GM18907 (cell line): Measurements from ENCODE around the gene IPP.
"Not testable (repeated sequence)": the region's sequence is repeated elsewhere in the genome, so short reads cannot be mapped to it uniquely, and the experiment has no call there.

ENCODE experiments used
- ATAC-seq: cut with Tn5 transposase; IDR thresholded peaks from one replicate; pipeline ENCODE4 v1.9.1; 2021; ENCODE audit warnings: mild to moderate bottlenecking, moderate library complexity; ENCODE audit not compliant: unreplicated experiment

Gene IPP

DNA sequence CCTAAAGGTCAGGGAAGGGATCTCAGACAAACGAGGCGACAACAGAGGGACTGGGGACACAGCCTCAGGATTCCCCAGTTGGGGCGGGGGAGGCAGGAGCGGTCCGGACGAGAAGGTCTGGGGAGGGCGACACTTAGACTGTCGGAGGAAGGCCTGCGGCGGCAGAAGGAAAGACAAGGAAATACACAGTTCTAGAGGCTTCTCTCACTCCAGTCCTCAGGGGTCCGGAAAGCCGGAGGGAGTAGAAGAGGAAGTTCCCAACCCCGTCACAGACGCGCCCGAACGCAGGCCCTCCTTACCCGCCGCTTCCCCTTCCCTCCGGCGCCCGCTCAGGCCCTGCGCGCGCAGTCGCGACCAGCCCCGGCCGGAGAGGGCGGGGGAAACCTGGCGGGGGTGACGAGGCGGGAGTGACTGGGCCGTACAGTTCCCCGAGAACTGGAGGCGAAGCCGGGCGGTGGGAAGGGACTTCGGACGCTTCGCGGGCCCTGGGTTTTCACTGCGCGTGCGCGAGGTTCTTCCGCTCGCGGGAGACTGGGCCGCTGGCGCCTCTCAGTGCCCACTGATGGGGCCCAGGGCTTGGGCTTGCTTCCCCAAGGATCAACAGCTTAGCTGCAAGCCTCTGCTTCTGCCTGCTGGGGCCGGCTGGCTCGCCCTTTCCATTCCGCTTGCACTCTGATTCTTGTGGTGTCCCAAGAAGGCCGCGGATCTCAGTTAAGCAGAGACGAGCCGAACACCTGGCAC is at the start of gene IPP:
IPP (minus strand) TSS at position 356 of the 741 bp plus-strand sequence. CDS start 4,242 bp downstream, outside the sequence.
- ATAC-seq = peak; percentile 90

DNA sequence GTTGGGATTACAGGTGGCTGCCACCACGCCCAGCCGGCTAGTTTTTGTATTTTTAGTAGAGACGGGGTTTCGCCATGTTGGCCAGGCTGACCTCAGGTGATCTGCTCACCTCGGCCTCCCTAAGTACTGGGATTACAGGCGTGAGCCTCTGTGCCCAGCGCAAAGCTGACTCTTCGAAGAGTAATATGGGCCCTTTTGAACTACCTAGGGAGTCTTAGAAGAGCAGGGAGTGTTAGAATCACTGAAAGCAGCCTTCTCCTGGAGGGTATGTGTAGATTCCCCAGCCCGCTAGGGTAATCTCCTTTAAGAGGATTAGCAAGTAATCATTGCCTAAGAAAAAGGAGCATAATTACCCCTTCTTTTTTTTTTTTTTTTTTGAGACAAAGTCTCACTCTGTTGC is 46.5 kb upstream of the IPP start:
- ATAC-seq = no peak

DNA sequence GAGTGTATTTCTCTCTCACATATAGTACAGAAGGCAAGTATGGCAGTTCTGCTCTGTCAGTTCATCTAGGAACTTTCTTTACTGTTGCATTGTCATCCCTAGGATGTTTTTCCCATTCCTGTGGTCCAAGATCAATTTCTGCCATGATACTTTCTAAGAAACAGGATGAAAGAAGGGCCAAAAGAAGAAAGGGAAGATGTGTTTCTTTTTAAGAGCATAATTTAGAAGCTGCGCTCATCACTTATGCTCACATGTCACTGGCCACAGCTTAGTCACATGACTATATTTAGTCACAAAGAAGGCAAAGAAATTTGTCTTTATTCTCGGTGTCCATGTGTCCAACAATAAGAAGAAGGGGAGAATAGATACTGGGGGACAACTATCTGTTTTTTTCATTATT is 45.9 kb upstream of the IPP start:
- no peak for ATAC-seq

DNA sequence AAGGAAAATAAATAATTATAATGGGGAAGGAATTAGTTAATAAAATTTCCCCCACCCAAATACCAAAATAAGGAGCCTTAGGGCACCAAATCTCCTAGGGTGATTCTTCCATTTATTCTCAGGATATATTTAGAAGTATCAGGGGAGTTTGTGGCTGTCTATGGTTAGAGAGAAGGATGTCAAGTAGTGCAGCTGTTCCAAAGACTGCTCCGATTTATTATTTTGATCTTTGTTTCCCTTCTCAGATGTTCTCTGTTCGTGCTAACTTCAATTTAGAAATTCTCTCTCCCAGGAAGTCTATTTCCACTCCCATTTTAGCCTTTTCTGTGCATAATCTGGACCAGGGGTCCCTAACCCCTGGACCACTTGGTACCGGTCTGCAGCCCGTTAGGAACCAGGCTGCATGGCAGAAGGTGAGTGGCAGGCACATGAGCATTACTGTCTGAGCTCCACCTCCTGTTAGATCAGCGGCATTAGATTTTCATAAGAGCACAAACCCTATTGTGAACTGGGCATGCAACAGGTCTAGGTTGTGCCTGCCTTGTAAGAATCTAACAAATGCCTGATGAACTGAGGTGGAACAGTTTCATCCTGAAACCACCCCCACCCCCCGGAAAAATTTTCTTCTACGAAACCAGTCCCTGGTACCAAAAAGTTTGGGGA is 43.6 kb upstream of the IPP start:
- ATAC-seq = no peak

GRCh38 chr1:45792744-45793143 is 42.3 kb upstream of the IPP start:
- no peak for ATAC-seq

DNA sequence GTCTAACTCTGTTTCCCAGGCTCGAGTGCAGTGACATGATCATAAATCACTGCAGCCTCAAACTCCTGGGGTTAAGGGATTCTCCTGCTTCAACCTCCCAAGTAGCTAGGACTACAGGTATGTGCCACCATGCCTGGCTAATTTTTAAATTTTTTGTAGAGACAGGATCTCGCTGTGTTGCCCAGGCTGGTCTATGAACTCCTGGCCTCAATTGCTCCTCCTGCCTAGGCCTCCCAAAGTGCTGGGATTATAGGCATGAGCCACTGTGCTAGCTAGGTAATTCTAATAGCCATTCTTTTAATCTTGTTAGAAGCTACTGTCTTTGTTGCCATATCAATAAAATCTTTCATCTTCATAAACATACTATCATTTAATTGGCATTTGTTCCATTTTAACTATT is 39.1 kb upstream of the IPP start:
- ATAC-seq = no peak

- no peak for ATAC-seq
These were observed 37.5 kb upstream of the IPP start for GRCh38 chr1:45787905-45788304.

- ATAC-seq = no peak
These were observed 35.1 kb upstream of the IPP start for GRCh38 chr1:45785583-45785982.

DNA sequence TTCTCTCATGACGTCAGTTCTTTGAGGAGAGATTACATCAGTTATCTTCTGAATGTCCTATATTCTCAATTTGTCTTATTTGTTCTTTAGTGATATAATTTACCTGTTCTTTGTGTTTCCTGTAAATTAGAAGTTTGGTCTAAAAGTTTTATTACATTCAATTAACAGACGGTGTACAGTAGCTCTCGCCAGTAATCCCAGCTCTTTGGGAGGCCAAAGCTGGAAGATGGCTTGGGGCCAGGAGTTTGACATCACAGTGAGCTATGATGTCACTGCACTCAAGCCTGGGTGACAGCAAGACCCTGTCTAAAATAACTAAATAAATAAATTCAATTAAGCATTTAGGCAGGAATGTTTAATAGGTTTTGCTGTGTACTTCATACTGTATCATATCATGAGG is 25.3 kb upstream of the IPP start:
- ATAC-seq = no peak

GRCh38 chr1:45772971-45773370 is 22.5 kb upstream of the IPP start:
- ATAC-seq = no peak

DNA sequence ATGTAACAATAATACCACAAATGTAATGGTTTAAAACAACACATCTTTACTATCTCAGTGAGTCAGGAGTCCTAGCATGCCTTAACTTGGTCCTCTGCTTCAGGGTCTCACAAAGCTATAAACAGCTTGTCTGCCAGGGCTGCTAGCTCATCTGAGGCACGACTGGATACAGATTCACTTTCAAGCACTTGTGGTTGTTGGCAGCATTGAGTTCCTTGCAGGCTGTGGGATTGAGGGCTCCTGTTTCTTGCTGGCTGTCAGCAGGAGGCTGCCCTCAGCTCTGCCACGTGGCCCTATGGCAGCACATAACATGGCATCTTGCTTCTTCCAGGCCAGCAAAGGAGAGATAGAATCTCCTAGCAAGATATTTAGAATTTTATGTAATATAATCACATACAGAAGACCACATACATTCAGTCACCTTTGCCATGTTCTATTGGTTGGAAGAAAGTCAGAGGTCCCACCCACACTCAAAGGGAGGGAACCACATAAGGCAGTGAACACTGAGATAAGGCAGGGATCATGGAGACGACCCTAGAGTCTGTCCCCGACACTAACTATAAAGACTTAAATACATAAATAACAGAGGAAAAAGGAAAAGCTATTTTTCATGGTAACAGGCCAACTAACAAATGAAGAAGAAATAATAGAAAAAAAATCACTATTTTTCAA is 18.9 kb upstream of the IPP start:
- no peak for ATAC-seq

- ATAC-seq = no peak
These were observed 16.6 kb upstream of the IPP start for GRCh38 chr1:45767035-45767434.

DNA sequence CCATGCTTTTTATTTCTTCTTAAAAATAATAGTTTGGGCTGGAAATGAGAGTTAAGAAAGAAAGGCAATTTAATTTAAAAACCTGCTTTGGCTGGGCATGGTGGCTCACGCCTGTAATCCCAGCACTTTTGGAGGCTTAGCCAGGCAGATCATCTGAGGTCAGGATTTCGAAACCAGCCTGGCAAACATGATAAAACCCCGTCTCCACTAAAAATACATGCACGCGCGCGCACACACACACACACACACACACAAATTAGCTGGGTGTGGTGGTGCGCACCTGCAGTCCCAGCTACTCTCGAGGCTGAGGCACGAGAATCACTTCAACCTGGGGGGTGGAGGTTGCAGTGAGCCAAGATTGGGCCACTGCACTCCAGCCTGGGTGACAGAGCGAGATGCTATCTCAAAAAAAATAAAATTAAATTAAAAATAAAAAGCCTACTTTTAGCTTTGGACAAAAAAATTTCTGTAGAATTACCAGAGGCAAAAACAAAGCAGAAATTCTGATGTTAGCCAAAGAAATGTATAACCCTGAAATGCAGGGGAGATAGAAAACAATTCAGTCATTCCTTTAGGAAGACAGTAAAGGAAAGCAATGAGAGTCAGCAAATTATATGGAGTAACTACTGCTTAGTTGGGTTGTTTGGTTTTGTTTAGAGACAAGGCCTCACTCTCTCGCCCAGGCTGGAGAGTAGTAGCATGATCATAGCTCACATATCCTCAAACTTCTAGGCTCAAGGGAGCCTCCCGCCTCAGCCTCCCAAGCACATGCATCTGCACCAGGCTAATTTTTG is 15.7 kb upstream of the IPP start:
- ATAC-seq = no peak

GRCh38 chr1:45762291-45762690 is 11.8 kb upstream of the IPP start:
- no peak for ATAC-seq

GRCh38 chr1:45755697-45756096 is 5.2 kb upstream of the IPP start:
- no peak for ATAC-seq

GRCh38 chr1:45753248-45754037 is 3.0 kb upstream of the IPP start:
- ATAC-seq = no peak

GRCh38 chr1:45752441-45753052 is 2.1 kb upstream of the IPP start:
- ATAC-seq = no peak

DNA sequence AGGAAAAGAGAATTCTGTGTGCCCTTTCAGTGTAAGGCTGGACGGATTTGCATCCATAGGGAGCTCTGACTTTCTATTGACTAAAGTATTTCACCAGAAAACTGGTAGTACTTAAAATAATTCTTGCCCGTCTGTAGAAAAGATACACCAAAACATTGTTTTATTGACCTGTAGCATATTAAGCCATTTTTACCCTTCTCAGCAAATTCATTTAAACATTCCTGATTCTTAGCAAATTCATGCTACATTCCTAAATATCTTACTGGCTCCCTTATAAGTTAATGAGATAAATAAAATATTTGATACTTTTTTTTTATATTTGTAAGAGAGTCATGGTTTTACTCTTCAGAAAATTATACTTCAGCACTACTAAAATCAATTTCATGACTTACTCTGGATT is 1.6 kb upstream of the IPP start:
- ATAC-seq = no peak

GRCh38 chr1:45751039-45751838 is 786 bp upstream of the IPP start:
- not testable (repeated sequence) for ATAC-seq
